Measurements from ENCODE around the gene SRRT.
"Not testable (repeated sequence)": the region's sequence is repeated elsewhere in the genome, so short reads cannot be mapped to it uniquely, and the experiment has no call there.

Gene SRRT

GRCh38 chr7:100874577-100875355, at the start of gene SRRT:
TSS of gene SRRT (plus strand) at chr7:100875103. CDS start at chr7:100875591, 488 bp downstream.
- peak; percentile 99 for DNase-seq

- no peak for DNase-seq
Observed at GRCh38 chr7:100825215-100825671, 49.7 kb upstream of the SRRT start.

- no peak for DNase-seq
Observed at GRCh38 chr7:100825751-100826513, 49.0 kb upstream of the SRRT start.

- no peak for DNase-seq
Observed at GRCh38 chr7:100826514-100827329, 48.2 kb upstream of the SRRT start.

GRCh38 chr7:100827330-100828226, 47.3 kb upstream of the SRRT start, which contains the start of gene EPHB4:
TSS of gene EPHB4 (minus strand) at chr7:100827523. CDS start at chr7:100827030, 493 bp downstream.
- no peak for DNase-seq

GRCh38 chr7:100829150-100829716, 45.7 kb upstream of the SRRT start:
- DNase-seq: no peak

GRCh38 chr7:100830396-100830795, 44.5 kb upstream of the SRRT start:
- DNase-seq: no peak

GRCh38 chr7:100832281-100832633, 42.6 kb upstream of the SRRT start:
- DNase-seq: no peak

GRCh38 chr7:100835903-100836811, 38.7 kb upstream of the SRRT start:
- DNase-seq: no peak

- no peak for DNase-seq
Observed at GRCh38 chr7:100836812-100837098, 38.1 kb upstream of the SRRT start.

- DNase-seq: peak; percentile 80
Observed at GRCh38 chr7:100837099-100837836, 37.6 kb upstream of the SRRT start.

- DNase-seq: no peak
Observed at GRCh38 chr7:100839361-100839760, 35.5 kb upstream of the SRRT start.

- no peak for DNase-seq
Observed at GRCh38 chr7:100840470-100841100, 34.3 kb upstream of the SRRT start.

GRCh38 chr7:100847360-100847759, 27.5 kb upstream of the SRRT start:
- no peak for DNase-seq

- peak; percentile 86 for DNase-seq
Observed at GRCh38 chr7:100852048-100852872, 22.6 kb upstream of the SRRT start, which contains the start of gene SLC12A9. TSS of gene SLC12A9 (plus strand) at chr7:100852713. CDS start at chr7:100854198, 1,485 bp downstream.

GRCh38 chr7:100854146-100854895, 20.6 kb upstream of the SRRT start:
- no peak for DNase-seq

- DNase-seq: not testable (repeated sequence)
Observed at GRCh38 chr7:100854899-100855298, 20.0 kb upstream of the SRRT start.

GRCh38 chr7:100855515-100855914, 19.4 kb upstream of the SRRT start:
- no peak for DNase-seq

Data from CD4-positive, alpha-beta T cell treated with Interleukin-10 for 1 hour (primary cell).